Fibroblast of lung (primary cell): Measurements from ENCODE around the gene INPP5A.

Experiments used
- CTCF ChIP-seq, 2 donors: IDR thresholded peaks in 1 of 2; conservative IDR thresholded peaks in 1 of 2; 1 replicate in 1 of 2; 2 replicates in 1 of 2; pipeline ENCODE4 v1.5.1; 2011 to 2012; ENCODE audit warnings: low read length in 2 of 2, control low read depth in 1 of 2, inconsistent platforms in 1 of 2, low read depth in 1 of 2, mild to moderate bottlenecking in 1 of 2
- EZH2 ChIP-seq: IDR thresholded peaks from 2 replicates; pipeline ENCODE4 v1.5.1; 2012; ENCODE audit warnings: low read length, control low read depth, mild to moderate bottlenecking; ENCODE audit errors: missing control alignments

DNA sequence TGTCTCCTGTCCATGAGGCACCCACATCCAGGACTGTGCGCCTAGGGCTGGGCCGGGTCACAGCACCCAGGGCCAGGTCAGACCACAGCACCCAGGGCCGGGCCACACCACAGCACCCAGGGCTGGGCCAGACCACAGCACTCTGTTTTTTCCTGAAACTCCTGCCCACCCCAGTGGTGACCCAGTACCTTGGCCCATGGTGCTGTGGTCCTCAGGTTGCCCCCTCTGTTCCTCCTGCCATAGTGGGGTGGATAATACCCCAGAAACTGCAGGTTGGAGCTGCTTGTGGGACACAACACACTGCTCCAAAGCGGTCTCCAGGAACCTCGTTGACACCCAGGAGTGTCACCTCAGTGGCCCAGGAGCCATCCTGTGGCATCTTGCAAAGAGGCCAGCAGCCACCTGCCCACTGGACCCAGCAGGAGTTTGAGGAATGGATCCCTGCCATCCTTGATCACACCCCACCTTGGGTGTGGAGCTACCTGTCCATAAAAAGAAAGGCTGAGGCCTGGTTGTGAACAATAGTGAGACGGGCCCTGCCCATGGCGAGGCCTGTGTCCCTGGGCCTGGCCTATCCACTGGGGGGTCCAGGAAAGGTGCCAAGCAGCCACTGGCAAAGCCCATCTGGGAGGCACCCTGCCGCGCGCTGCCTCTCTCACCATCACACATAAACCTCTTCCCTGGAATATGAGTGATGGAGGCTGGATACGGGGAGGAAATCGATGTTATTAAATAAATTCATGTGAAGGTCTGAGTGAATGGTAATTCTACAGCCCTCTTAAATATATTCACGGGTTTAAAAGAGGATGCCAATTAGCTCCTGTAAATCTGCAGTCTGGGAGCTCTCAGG lies 159.4 kb downstream of the INPP5A start:
- no peak for TF ChIP-seq CTCF (conservative IDR thresholded peaks at IDR 0.05 in 1 of 2, IDR thresholded peaks at IDR 0.05 in 1 of 2; ENCODE audit: low read depth in 1 of 2, low read length in 2 of 2)
- TF ChIP-seq EZH2 = no peak
